Heart right ventricle (tissue), 16 donors: ENCODE measurements around the gene MAPK8IP3. TPM values are rescaled to one million over a fixed set of nuclear protein-coding genes. Genes with fewer than 3 reads are reported as not detected.

Source experiments
- ATAC-seq, 8 donors: fragments of 200-7000 bp; cut with Tn5 transposase; one replicate each; pipeline ENCODE4 v1.9.1; 2020; ENCODE audit warnings: mild to moderate bottlenecking in 8 of 8, moderate library complexity in 8 of 8, moderate number of reproducible peaks in 1 of 8
- DNase-seq, 2 donors: peaks; one replicate each; pipeline ENCODE4 v3.0.0-alpha.2; 2020
- H3K27ac ChIP-seq, 10 donors: fragments of 200-600 bp; sonication (generic) in 2 of 10; one replicate each; pipeline versions ENCODE4 v1.5.0 to v1.8.0; 2020 to 2022; ENCODE audit warnings: mild to moderate bottlenecking in 3 of 10
- H3K27me3 ChIP-seq, 7 donors: fragments of 200-600 bp; one replicate each; pipeline ENCODE4 v1.8.0; 2021 to 2022; ENCODE audit warnings: mild to moderate bottlenecking in 2 of 7
- H3K36me3 ChIP-seq, 9 donors: fragments of 200-600 bp; sonication (generic) in 1 of 9; one replicate each; pipeline versions ENCODE4 v1.5.0 to v1.8.0; 2020 to 2022; ENCODE audit warnings: mild to moderate bottlenecking in 2 of 9
- H3K4me1 ChIP-seq, 9 donors: fragments of 200-600 bp; sonication (generic) in 1 of 9; one replicate each; pipeline versions ENCODE4 v1.5.0 to v1.8.0; 2020 to 2022; ENCODE audit warnings: mild to moderate bottlenecking in 4 of 9
- H3K4me3 ChIP-seq, 10 donors: fragments of 200-600 bp; sonication (generic) in 2 of 10; one replicate each; pipeline versions ENCODE4 v1.5.0 to v1.8.0; 2020 to 2022; ENCODE audit warnings: mild to moderate bottlenecking in 7 of 10, moderate library complexity in 2 of 10
- H3K9me3 ChIP-seq, 11 donors: fragments of 200-600 bp in 10 of 11; sonication (generic) in 2 of 11; one replicate each; pipeline versions ENCODE4 v1.5.0 to v1.8.0; 2013 to 2022; ENCODE audit warnings: mild to moderate bottlenecking in 2 of 11, control low read depth in 1 of 11, moderate library complexity in 1 of 11
- WGBS, 2 donors: extraction: QIAGEN DNeasy Blood & Tissue Kit; methylation state at CpG; one replicate each; pipeline ENCODE4 v1.1.7; 2013; ENCODE audit warnings: inconsistent platforms in 1 of 2; 5-methylcytosine and 5-hydroxymethylcytosine counted together
- intact Hi-C, 10 donors: fragments of 100-400 bp; cut with DNase I; formaldehyde crosslinking; loops; one replicate each; pipeline versions ENCODE4 v1.11.1 to v1.14.2; 2022
- polyA plus RNA-seq, 2 donors: library from polyadenylated mRNA; stranded (reverse); fragments of 200-250 nt; gene quantifications; one replicate each; pipeline ENCODE4 v1.2.3, GENCODE V29; 2013
- total RNA-seq, 10 donors: library from RNA; stranded (reverse); fragmentation: NEBNext Ultra II Directional in 3 of 10; extraction: Animal tissue kit (Norgen Biotek cat#: 25700) in 3 of 10; gene quantifications; one replicate each; pipeline versions ENCODE4 v1.2.1 to v1.2.4, GENCODE V29; 2021 to 2023
- TF ChIP-seq, protein P1 (sequence below), 9 donors: fragments of 200-600 bp; sonication (generic) in 2 of 9; IDR thresholded peaks; one replicate each; pipeline versions ENCODE4 v1.5.0 to v1.8.0; 2021 to 2022; ENCODE audit warnings: antibody characterized with exemption in 9 of 9, mild to moderate bottlenecking in 5 of 9, moderate library complexity in 1 of 9
- donor health status: Arrhythmogenic right ventricular cardiomyopathy.
- donor health status: ischemic (EF 13 %, LVEDD 7.1; RV severe dilation, severe dysfunction).
- donor health status: healthy with polysubstance abuse.
- donor health status: DM: no; HTN: yes; CAD: no.
- donor health status: DM: no; HTN: no; CAD: no.
- donor health status: ischemic (EF 25% LVEDD 6.9; RV normal size, moderate dysfunction).
- donor health status: ischemic (EF 25% LVEDD 5.7; RV mildly dilated, moderate dysfunction).
- donor health status: healthy.
- donor health status: DM: yes; HTN: yes; CAD: no.
- donor health status: Ischemic cardiomyopathy.
- donor health status: ischemic (EF 35%, LVEDD 5.7; RV mildly dilated, moderate dysfunction).
- donor health status: nonischemic (EF 11% LVEDD 7.7; RV severe dilation, severe dysfunction).
- donor health status: DM: yes; HTN: yes; CAD: no.
- donor health status: PGD.
- donor health status: ischemic (EF 29% LVEDD 5.4; RV normal size, mild dysfunction).
- donor health status: nonischemic (EF 23%, LVEDD 6.1; RV moderate dilation, normal function).

The MAPK8IP3 gene
- total and polyA plus RNA-seq, 12 donors, result 31.2 to 126 (median 71.7) TPM

DNA sequence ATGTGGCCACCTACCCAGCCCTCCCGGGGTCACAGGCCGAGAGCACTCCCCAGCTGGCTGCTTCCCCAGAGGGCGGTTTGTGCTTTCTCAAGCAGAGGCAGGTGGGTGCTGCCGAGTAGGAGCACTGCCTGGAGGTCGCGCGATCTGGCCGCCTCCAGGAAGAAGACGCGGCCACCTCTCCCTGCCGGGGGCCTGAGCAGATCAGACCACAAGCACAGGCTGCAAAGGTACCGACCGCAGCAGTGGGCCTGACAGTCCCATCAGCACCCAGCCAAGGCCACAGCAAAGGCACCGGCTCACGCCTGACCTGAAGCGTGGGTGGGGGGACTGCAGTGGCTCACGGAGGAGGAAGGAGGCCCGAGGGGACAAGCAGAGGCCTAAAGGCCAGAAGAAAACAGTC lies 102.7 kb downstream of the MAPK8IP3 start:
- intact Hi-C loops, result no loop called here
- Histone ChIP-seq H3K36me3 (peaks cover 0 to 81% (median 18%) of the 10 kb centered on the region in 9 donors), H3K4me1 (no peaks in the 10 kb centered on the region), H3K27ac (no peak overlapping the region), H3K9me3 (peaks cover 0 to 4% (median 0%) of the 10 kb centered on the region in 11 donors), H3K27me3 (no peaks in the 10 kb centered on the region), H3K4me3 (no peak overlapping the region)
- DNase-seq, result no peak
- WGBS, 2 donors, result 80 to 88% methylated on average over 18 of the region's 18 CpGs
- TF ChIP-seq, protein P1, sequence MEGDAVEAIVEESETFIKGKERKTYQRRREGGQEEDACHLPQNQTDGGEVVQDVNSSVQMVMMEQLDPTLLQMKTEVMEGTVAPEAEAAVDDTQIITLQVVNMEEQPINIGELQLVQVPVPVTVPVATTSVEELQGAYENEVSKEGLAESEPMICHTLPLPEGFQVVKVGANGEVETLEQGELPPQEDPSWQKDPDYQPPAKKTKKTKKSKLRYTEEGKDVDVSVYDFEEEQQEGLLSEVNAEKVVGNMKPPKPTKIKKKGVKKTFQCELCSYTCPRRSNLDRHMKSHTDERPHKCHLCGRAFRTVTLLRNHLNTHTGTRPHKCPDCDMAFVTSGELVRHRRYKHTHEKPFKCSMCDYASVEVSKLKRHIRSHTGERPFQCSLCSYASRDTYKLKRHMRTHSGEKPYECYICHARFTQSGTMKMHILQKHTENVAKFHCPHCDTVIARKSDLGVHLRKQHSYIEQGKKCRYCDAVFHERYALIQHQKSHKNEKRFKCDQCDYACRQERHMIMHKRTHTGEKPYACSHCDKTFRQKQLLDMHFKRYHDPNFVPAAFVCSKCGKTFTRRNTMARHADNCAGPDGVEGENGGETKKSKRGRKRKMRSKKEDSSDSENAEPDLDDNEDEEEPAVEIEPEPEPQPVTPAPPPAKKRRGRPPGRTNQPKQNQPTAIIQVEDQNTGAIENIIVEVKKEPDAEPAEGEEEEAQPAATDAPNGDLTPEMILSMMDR (IDR thresholded peaks at IDR 0.05), result no peak
- ATAC-seq, result no peak

DNA sequence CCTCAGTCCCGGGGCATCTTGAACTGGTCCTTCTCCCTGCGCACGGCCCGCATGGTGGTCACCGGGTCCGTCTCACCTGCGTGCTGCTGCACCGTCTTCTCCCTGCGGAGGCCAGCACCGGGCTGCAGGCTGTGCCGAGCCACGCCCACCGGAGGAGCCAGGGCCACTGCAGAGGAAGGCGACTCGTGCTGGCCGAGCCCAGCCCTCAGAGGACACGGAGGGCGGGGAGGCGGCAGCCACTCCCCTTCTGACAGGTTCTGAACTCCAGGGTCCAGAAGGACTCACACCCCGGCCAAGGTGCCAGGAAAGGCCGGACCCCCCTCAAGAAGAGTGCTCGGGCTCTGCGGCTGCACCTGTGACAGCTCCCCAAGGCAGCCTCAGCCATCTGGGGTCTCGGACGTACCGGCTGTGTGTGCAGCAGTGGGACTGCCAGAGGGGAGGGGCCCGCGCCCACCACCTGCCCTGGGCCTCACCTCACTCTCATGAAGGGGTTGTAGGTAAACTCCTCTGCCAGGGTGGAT lies 103.3 kb downstream of the MAPK8IP3 start:
- DNase-seq (no peak), ATAC-seq (no peak)
- intact Hi-C loops, result no loop called here
- Histone ChIP-seq H3K27ac (no peak overlapping the region), H3K36me3 (peaks cover 0 to 86% (median 18%) of the 10 kb centered on the region in 9 donors), H3K4me3 (no peak overlapping the region), H3K9me3 (peaks cover 0 to 4% (median 0%) of the 10 kb centered on the region in 11 donors), H3K4me1 (no peaks in the 10 kb centered on the region), H3K27me3 (no peaks in the 10 kb centered on the region)
- 73 to 83% methylated on average over 27 to 28 of the region's 28 CpGs for WGBS, 2 donors
- TF ChIP-seq, protein P1 (IDR thresholded peaks at IDR 0.05), result no peak

DNA sequence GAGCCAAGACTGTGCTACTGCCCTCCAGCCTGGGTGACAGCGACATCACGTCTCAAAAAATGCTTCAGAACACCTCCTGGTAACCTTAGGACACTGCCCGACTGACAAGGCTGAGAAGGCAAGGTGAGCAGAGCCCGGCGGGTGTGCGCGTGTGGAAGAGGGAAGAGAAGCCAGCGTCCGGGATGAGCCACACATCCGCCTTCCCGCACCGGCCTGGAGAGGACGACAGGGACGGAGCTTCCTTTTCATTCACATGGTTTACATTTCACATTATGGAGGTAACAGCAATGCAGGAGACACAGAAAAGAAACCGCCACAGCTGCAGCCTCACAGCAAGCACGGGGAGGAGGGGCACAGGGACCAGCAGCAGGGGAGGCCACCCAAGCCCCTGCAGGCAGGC lies 104.1 kb downstream of the MAPK8IP3 start:
- DNase-seq, result no peak
- ATAC-seq, result no peak
- H3K4me1 ChIP-seq, result no peaks in the 10 kb centered on the region
- no peak overlapping the region for H3K4me3 ChIP-seq
- TF ChIP-seq, protein P1 (IDR thresholded peaks at IDR 0.05), result no peak
- peaks cover 0 to 80% (median 18%) of the 10 kb centered on the region in 9 donors for H3K36me3 ChIP-seq
- no peak overlapping the region for H3K27ac ChIP-seq
- H3K9me3 ChIP-seq, result peaks cover 0 to 4% (median 0%) of the 10 kb centered on the region in 11 donors
- intact Hi-C loops, result no loop called here
- H3K27me3 ChIP-seq, result no peaks in the 10 kb centered on the region
- 96 to 97% methylated on average over 16 of the region's 16 CpGs for WGBS, 2 donors

DNA sequence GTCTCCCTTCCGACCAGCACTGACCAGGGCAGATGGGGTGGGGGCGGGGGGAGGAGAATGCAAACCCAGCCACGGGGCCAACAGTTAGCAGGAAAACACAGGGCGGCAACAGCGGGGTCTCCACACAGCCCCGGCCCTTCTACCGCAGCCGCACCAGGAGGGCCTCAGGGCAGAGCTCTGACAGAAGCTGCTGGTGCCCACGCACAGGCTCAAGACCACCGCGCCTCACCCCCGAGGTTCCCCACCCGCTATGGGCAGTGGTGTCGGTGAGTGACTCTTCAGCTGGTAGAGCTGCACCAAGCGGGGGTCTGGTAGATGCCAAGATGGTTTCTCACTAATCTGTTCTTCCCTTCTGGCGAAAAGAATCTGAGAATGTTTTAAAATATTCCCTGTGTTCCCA lies 104.5 kb downstream of the MAPK8IP3 start:
- Histone ChIP-seq H3K4me1 (no peaks in the 10 kb centered on the region), H3K4me3 (no peak overlapping the region), H3K27me3 (no peaks in the 10 kb centered on the region), H3K27ac (no peak overlapping the region), H3K36me3 (peaks cover 0 to 77% (median 16%) of the 10 kb centered on the region in 9 donors), H3K9me3 (peaks cover 0 to 4% (median 0%) of the 10 kb centered on the region in 11 donors)
- intact Hi-C loops, result no loop called here
- no peak for ATAC-seq
- DNase-seq, result no peak
- WGBS, 2 donors, result 96 to 98% methylated on average over 16 of the region's 16 CpGs
- TF ChIP-seq, protein P1 (IDR thresholded peaks at IDR 0.05), result no peak
